Activated CD4-positive, alpha-beta T cell treated with anti-CD3 and anti-CD28 coated beads, Interleukin-2, amount 10 ng/mL, durations not matched to agents 7 days and 5 days (primary cell): Measurements from ENCODE around the gene ZIM2. TPM values are rescaled to one million over a fixed set of nuclear protein-coding genes. Genes with fewer than 3 reads are reported as not detected.

Experiments
- CTCF ChIA-PET: fragments of 350-600 bp; sonication (Branson Sonifier 250); formaldehyde crosslinking; loops from one replicate; lab custom pipeline; 2021; ENCODE audit warnings: antibody characterized with exemption; lab: Charles Lee
- POLR2A ChIA-PET: fragments of 350-600 bp; sonication (Branson Sonifier 250); formaldehyde crosslinking; loops from one replicate; lab custom pipeline; 2021; ENCODE audit warnings: antibody characterized with exemption; lab: Charles Lee
- DNase-seq: peaks from one replicate; pipeline ENCODE4 v3.0.0-alpha.2; 2020
- H3K27ac Mint-ChIP-seq: one replicate; pipeline ENCODE4 v1.8.0; 2021; ENCODE audit warnings: mild to moderate bottlenecking, moderate library complexity, mixed read lengths
- H3K27me3 Mint-ChIP-seq: one replicate; pipeline ENCODE4 v1.8.0; 2021; ENCODE audit warnings: mixed read lengths
- H3K36me3 Mint-ChIP-seq: one replicate; pipeline ENCODE4 v1.8.0; 2021; ENCODE audit warnings: low read depth, mixed read lengths
- H3K4me1 Mint-ChIP-seq: one replicate; pipeline ENCODE4 v1.8.0; 2021; ENCODE audit warnings: mixed read lengths
- H3K4me3 Mint-ChIP-seq: one replicate; pipeline ENCODE4 v1.8.0; 2021; ENCODE audit warnings: mild to moderate bottlenecking, moderate library complexity, mixed read lengths
- H3K9me3 Mint-ChIP-seq: one replicate; pipeline ENCODE4 v1.8.0; 2021; ENCODE audit warnings: mixed read lengths
- total RNA-seq, 2 experiments: library from RNA; stranded (reverse); gene quantifications; one replicate each; pipeline ENCODE4 v1.2.3, GENCODE V29; 2021

Gene ZIM2
- total RNA-seq, 2 experiments from 2014 or later: not detected

DNA sequence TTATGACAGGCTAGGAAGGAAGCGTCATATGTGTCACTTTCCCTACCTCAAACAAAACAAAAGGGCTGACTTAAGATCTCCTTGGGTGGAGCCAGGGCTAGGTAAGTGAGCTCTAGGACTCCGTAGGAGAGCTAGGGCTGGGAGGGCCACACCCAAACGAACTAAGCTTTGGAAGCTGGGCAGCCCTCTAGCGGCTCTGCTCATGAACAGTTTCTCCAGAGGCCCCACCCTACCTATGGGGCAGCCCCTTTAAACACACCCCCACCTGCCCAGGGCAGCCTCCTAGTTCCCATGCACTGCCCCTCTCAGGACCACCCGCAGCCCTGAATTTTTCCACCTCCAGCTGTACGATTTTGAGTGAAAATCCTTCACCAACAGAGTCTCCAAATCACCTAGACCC lies 3.5 kb downstream of the ZIM2 start:
- Mint-ChIP-seq H3K27ac (no peak overlapping the region), H3K4me3 (no peak overlapping the region), H3K4me1 (no peaks in the 10 kb centered on the region), H3K27me3 (peaks cover 2% of the 10 kb centered on the region), H3K36me3 (peaks cover 17% of the 10 kb centered on the region), H3K9me3 (peaks cover 55% of the 10 kb centered on the region)
- ChIA-PET POLR2A (no interaction called here), CTCF (no interaction called here)
- DNase-seq: no peak

DNA sequence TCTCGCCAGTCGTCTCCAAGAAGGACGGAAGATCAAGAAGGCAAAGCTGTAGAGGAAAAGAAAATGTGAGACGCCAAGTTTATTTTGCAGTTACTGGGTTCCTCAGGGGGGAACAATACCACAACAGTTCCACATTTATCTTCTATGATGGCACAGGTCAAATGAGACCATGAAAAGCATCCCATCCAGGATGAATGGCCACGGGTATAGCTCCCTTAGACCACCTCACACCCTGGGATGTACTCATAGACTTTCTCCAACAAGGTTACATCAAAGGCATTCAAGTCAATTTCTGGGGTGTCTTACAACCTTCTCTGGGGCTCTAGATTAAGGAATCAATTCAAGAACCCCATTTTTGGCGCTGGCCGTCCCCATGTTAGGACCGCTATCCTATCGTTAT lies 4.5 kb downstream of the ZIM2 start:
- H3K36me3 Mint-ChIP-seq: peaks cover 16% of the 10 kb centered on the region
- H3K9me3 Mint-ChIP-seq: peaks cover 48% of the 10 kb centered on the region
- CTCF ChIA-PET: no interaction called here
- POLR2A ChIA-PET: no interaction called here
- H3K4me1 Mint-ChIP-seq: no peaks in the 10 kb centered on the region
- peaks cover 2% of the 10 kb centered on the region for H3K27me3 Mint-ChIP-seq
- no peak overlapping the region for H3K27ac Mint-ChIP-seq
- DNase-seq: no peak
- no peak overlapping the region for H3K4me3 Mint-ChIP-seq

DNA sequence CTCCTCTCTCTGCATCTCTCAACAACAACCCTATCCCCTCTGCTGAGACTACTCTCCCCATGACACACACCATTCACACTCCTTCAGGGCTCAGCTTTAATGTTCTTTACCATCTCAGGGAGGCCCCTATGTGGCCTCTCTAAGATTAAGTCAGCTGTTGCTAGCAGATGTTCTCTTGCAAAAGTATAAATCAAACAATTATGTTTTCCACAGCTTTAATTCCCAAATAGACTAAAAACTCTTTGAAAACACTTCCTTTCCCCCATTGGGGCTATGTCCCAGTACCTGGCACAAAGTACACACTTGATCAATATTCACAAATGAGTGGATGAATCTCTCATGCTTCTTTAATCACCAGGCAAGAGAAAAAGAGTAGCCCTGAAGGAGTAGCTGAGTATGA lies 5.1 kb downstream of the ZIM2 start:
- DNase-seq: no peak
- Mint-ChIP-seq H3K36me3 (peaks cover 14% of the 10 kb centered on the region), H3K27ac (no peak overlapping the region), H3K27me3 (no peaks in the 10 kb centered on the region), H3K4me1 (no peaks in the 10 kb centered on the region), H3K9me3 (peaks cover 46% of the 10 kb centered on the region), H3K4me3 (no peak overlapping the region)
- ChIA-PET POLR2A (no interaction called here), CTCF (no interaction called here)

DNA sequence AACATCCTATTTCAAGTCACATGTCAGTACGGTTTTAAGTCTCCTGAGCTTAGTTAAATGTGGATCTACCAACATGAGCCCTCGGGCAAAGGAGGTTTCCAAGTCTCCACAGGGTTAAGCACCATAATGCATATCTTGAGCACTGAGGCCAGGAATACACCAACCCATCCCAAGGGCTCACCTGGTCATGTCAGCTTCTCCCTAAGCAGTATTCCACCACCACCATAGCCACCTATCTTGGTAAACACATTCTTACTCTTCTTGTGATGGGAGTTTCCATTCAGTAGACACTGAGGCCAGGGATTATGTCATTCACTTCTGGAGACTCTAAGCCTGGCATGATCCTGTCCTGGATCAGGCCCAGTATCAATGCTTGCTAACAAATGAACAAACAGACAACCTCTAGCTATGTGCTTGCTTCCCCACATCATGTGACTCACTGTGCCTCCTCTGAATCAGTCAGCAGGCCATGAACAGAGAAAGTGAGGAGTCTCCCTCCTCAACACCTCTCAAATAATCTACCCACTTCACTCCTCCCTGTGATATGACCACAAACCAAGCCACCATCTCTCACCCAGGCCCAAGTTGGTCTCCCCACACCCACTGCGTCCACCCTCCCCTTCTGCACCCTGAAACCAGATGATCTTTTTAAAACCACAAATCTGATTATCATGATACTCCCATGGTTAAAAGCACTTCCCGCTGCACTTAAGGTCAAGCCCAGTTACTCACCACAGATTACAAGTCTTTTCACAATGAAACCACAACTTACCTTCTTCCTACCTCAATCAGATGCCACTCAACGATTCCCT lies 5.8 kb downstream of the ZIM2 start:
- Mint-ChIP-seq H3K36me3 (peaks cover 14% of the 10 kb centered on the region), H3K4me1 (no peaks in the 10 kb centered on the region), H3K9me3 (peaks cover 51% of the 10 kb centered on the region)

GRCh38 chr19:56832352-56832928 lies 8.1 kb downstream of the ZIM2 start:
- Mint-ChIP-seq H3K9me3 (peaks cover 44% of the 10 kb centered on the region), H3K27ac (no peak overlapping the region), H3K27me3 (no peaks in the 10 kb centered on the region), H3K36me3 (peaks cover 5% of the 10 kb centered on the region), H3K4me1 (no peaks in the 10 kb centered on the region), H3K4me3 (no peak overlapping the region)
- ChIA-PET POLR2A (interaction anchor here (0.6 kb wide), 1 partner anchor 726 kb away, joined by 4 read pairs; no protein-coding TSS in a partner anchor), CTCF (no interaction called here)
- DNase-seq: no peak

More for the DNA sequence above, 5.8 kb downstream of the ZIM2 start:
- no peak overlapping the region for H3K4me3 Mint-ChIP-seq
- ChIA-PET CTCF (no interaction called here), POLR2A (no interaction called here)
- no peak overlapping the region for H3K27ac Mint-ChIP-seq
- no peaks in the 10 kb centered on the region for H3K27me3 Mint-ChIP-seq
- no peak for DNase-seq

- Mint-ChIP-seq H3K27ac (no peak overlapping the region), H3K27me3 (no peaks in the 10 kb centered on the region), H3K9me3 (peaks cover 42% of the 10 kb centered on the region), H3K36me3 (no peaks in the 10 kb centered on the region), H3K4me1 (no peaks in the 10 kb centered on the region), H3K4me3 (no peak overlapping the region)
- CTCF ChIA-PET: no interaction called here
- POLR2A ChIA-PET: no interaction called here
- DNase-seq: no peak
Observed at GRCh38 chr19:56831255-56831654, 9.3 kb downstream of the ZIM2 start.

DNA sequence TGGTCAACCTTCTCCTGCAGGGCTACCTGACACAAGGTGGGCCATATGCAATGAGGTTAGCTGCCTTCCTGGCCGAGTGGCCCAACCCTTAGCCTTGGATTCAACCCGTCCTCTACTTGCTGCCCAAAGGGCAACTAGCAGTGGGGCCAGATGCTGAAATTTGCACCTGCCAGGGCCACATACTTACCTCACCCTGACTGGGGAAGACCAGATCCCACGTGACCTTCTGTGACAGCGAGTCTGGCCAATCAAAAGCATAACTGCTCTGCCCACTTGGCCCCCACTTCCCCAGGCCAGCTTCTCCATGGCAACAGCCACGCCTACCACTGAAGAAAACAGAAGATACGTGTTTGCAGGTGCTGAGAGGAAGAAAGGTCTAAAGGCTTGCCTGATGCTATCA lies 10.9 kb downstream of the ZIM2 start:
- Mint-ChIP-seq H3K27ac (no peak overlapping the region), H3K4me3 (no peak overlapping the region), H3K9me3 (peaks cover 38% of the 10 kb centered on the region), H3K27me3 (no peaks in the 10 kb centered on the region), H3K4me1 (no peaks in the 10 kb centered on the region), H3K36me3 (no peaks in the 10 kb centered on the region)
- CTCF ChIA-PET: no interaction called here
- POLR2A ChIA-PET: no interaction called here
- no peak for DNase-seq

DNA sequence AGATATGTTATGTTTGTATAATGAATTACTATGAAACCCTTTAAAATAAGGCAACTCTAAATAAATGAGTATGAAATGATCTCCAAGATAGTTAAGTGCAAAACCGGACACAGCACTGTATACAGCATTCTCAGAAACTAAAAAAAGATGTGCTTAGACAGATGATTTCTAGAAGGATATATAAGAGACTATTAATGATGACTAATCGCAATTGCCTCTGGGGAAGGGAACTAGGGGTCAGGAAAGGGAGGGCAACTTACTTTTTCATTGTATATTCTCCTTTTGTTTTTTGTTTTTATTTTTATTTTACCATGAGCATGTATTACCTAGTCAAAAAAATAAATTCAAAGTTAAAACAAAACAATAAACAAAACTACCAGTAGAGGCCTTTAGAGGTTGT lies 12.8 kb downstream of the ZIM2 start:
- no peaks in the 10 kb centered on the region for H3K27me3 Mint-ChIP-seq
- POLR2A ChIA-PET: no interaction called here
- no peak overlapping the region for H3K27ac Mint-ChIP-seq
- CTCF ChIA-PET: no interaction called here
- no peak overlapping the region for H3K4me3 Mint-ChIP-seq
- no peaks in the 10 kb centered on the region for H3K4me1 Mint-ChIP-seq
- no peak for DNase-seq
- H3K9me3 Mint-ChIP-seq: peaks cover 35% of the 10 kb centered on the region
- H3K36me3 Mint-ChIP-seq: no peaks in the 10 kb centered on the region

DNA sequence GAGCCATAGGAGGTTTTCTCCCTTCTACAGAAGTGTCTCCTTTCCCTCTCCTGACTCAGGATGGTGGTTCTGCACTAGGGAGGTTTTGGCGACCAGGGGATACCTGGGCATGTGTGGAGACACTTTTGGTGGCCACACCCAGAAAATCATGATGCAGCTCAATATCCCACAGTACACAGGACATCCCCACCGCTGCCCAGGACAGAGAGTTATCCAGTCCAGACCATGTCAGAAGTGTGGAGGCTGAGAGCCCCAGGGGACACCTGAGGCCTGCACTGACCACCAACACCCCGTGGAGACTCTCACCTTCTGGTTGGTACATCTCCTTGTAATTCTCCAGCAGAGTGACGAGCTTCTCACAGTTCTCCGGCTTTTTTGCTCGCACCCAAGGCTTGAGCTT lies 16.6 kb downstream of the ZIM2 start:
- CTCF ChIA-PET: no interaction called here
- H3K4me3 Mint-ChIP-seq: no peak overlapping the region
- no peaks in the 10 kb centered on the region for H3K27me3 Mint-ChIP-seq
- H3K4me1 Mint-ChIP-seq: no peaks in the 10 kb centered on the region
- H3K9me3 Mint-ChIP-seq: peaks cover 49% of the 10 kb centered on the region
- DNase-seq: no peak
- H3K36me3 Mint-ChIP-seq: no peaks in the 10 kb centered on the region
- no peak overlapping the region for H3K27ac Mint-ChIP-seq
- POLR2A ChIA-PET: no interaction called here

DNA sequence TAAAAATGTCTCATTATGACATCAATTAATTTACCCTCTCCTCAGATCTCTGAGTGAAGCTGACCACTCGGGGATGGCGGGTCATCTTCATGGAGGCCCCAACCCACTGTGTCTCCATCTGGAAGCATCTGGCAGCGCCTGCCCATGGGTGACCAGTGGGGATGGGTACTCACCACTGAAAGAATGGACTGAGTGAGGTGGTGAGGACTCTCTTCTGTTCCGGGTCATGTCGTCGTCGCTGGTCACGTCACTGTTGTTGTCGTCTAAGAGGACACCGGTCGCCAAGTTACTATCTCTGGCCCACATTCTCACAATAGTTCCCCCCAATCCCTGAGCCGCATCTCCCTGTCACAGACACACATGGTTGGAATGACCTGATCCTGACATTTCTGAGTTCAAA lies 17.1 kb downstream of the ZIM2 start:
- Mint-ChIP-seq H3K27me3 (no peaks in the 10 kb centered on the region), H3K27ac (no peak overlapping the region), H3K9me3 (peaks cover 53% of the 10 kb centered on the region), H3K4me3 (no peak overlapping the region), H3K36me3 (no peaks in the 10 kb centered on the region), H3K4me1 (no peaks in the 10 kb centered on the region)
- ChIA-PET POLR2A (no interaction called here), CTCF (no interaction called here)
- DNase-seq: no peak

GRCh38 chr19:56822755-56823154 lies 17.8 kb downstream of the ZIM2 start:
- no peak overlapping the region for H3K27ac Mint-ChIP-seq
- H3K4me1 Mint-ChIP-seq: no peaks in the 10 kb centered on the region
- ChIA-PET CTCF (no interaction called here), POLR2A (no interaction called here)
- H3K9me3 Mint-ChIP-seq: peaks cover 55% of the 10 kb centered on the region
- H3K36me3 Mint-ChIP-seq: no peaks in the 10 kb centered on the region
- no peak for DNase-seq
- H3K27me3 Mint-ChIP-seq: no peaks in the 10 kb centered on the region
- H3K4me3 Mint-ChIP-seq: no peak overlapping the region

DNA sequence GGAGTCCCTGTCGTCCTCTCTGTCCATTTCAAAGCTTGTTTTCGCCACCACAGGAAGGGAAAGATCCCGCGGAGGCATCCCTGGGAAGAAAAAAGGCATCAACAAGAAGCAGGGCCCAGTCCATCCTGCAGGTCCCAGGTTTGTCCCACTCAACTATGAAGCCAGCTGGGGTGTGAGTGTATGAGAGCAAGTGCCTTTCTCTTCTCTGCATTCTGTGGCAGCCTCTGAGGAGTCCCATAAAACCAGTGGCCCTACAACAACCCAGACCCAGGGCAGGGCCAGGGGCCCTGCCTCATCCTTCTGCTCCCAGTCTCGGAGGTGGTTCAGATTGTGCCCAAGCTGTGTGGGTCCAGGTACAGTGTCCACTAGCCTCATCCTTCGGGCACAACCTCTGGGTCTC lies 18.9 kb downstream of the ZIM2 start:
- DNase-seq: no peak
- H3K27me3 Mint-ChIP-seq: no peaks in the 10 kb centered on the region
- ChIA-PET POLR2A (no interaction called here), CTCF (no interaction called here)
- H3K36me3 Mint-ChIP-seq: no peaks in the 10 kb centered on the region
- H3K27ac Mint-ChIP-seq: no peak overlapping the region
- no peaks in the 10 kb centered on the region for H3K4me1 Mint-ChIP-seq
- H3K4me3 Mint-ChIP-seq: no peak overlapping the region
- H3K9me3 Mint-ChIP-seq: peaks cover 58% of the 10 kb centered on the region

DNA sequence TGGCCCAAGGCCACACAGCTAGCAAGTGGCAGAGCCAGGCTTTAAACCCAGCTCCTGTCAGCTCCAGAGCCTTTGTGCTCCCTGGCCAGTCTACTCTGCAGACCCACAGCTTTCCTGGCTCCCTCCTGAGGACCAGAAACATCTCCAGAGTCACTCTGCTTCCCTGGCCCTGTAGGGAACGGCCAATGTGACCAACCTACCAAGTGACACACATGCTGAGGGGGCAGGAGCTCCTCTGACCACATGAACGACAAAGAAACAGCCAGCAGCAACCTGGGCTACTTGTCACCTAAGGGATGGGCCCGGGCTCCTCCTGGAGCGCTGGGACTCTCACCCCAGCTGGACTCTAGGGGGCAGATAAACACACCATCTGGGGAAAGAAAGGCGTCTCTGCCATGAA lies 19.3 kb downstream of the ZIM2 start:
- DNase-seq: no peak
- Mint-ChIP-seq H3K27me3 (no peaks in the 10 kb centered on the region), H3K9me3 (peaks cover 58% of the 10 kb centered on the region), H3K36me3 (no peaks in the 10 kb centered on the region), H3K4me1 (no peaks in the 10 kb centered on the region), H3K4me3 (no peak overlapping the region), H3K27ac (no peak overlapping the region)
- ChIA-PET POLR2A (no interaction called here), CTCF (no interaction called here)

DNA sequence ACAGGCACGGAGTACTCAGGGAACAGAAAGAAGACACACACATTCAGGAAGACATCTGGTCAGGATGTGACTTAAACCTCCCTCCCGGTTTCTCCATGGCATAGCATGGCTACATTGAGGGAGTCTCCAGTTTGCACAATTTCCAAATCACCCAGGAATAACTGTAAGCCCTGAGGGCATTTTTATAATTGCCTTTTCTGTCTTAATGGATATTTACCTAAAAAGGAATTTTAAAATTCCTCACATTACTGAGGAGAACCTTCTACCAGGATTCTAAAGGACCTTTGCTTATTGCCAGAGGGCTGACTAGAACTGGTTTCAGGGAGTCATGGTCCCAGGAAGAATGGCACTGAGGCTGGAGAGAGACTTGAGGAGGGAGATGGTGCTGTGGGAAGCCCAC lies 21.4 kb downstream of the ZIM2 start:
- peaks cover 65% of the 10 kb centered on the region for H3K9me3 Mint-ChIP-seq
- no peaks in the 10 kb centered on the region for H3K4me1 Mint-ChIP-seq

More for the DNA sequence above, 21.4 kb downstream of the ZIM2 start:
- no peak for DNase-seq
- H3K36me3 Mint-ChIP-seq: no peaks in the 10 kb centered on the region
- CTCF ChIA-PET: no interaction called here
- POLR2A ChIA-PET: no interaction called here
- H3K27me3 Mint-ChIP-seq: no peaks in the 10 kb centered on the region
- H3K4me3 Mint-ChIP-seq: no peak overlapping the region
- H3K27ac Mint-ChIP-seq: no peak overlapping the region
